Fibroblast of upper back skin (primary cell): ENCODE measurements around the gene GPN2.
"Not testable (repeated sequence)": the region's sequence is repeated elsewhere in the genome, so short reads cannot be mapped to it uniquely, and the experiment has no call there.

Source experiments
- DNase-seq: peaks from one replicate; pipeline ENCODE4 v3.0.0-alpha.2; 2013

GPN2 gene

DNA sequence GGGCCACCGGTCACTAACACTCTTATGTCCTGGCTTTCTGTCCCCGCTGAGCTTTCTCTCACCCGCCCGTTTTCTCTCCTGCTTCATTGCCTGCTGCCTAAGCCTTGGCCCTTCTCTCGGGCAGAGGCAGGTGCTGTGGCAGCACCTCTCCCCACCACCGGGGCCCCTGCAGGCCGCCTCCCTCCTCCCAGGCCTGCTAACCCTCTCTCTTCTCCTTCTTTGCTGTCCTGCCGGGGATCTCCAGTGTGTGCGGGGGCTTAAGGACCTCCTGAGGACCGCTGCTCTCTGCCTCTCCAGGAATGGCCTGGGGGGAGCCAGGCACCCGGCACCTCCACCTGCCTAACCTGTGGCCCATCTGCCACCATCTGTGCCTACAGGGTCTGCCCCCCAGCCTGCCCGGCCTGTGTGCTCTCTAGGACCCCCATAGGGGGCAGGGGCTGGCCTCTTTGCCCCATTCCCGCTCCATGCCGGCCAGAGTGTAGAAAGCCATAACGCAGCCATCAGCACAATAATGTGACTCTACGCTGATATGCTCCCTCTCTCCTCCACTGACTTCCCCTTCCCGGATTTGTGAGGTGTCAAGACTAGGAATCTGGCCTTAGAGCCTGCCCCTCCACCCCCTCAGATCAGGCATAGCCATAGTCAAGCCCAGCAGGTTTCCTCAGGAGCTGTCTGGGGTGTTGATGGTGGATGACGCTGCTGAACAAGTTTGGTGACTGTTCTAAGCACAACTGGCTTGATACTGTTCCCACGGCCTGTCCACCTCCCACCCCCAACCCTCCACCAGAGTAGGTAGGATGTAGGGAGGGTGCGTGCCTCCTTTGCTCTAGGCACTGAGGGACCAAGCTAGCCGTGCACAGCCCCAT, 33.2 kb downstream of the GPN2 start:
- no peak for DNase-seq

DNA sequence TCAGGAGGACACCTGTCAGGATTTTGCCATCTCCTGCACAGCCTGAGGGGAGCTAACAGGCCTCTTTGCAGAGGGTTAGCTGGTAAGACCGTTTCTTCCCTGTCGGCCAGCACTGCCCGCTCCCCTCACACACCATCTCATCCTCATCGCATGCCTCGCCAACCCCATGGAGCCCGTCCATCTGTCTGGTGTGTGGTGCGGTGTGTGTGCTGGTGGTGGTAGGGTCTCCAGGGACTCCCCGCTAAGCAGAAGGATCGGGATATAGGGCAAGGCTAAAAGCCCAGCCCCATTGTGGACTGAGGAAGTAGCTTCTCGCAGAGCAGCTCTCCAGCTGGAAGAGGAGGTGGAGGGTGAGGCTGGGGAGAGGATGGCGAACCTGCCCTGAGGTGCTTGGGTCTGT, 33.9 kb downstream of the GPN2 start:
- DNase-seq = no peak

DNA sequence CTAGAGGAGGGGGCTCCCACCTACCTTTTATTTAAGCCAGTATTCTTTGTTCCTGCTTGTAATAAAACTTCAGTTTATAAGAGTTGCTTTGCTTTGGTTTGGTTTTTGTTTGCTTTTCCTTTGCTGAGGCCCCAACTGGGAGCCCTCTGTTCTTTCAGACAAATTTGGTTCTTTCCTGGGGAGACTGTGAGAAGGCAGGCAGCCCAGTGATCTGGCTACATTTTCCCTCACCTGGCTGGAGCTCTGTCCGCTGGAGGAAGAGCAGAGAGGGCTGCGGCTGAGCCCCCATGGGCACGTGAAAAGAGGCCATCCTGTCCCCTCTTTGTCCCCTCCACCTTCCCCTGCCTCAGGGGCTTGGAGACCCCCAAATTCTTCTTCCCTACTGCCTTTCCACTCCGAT, 34.4 kb downstream of the GPN2 start:
- DNase-seq = no peak

DNA sequence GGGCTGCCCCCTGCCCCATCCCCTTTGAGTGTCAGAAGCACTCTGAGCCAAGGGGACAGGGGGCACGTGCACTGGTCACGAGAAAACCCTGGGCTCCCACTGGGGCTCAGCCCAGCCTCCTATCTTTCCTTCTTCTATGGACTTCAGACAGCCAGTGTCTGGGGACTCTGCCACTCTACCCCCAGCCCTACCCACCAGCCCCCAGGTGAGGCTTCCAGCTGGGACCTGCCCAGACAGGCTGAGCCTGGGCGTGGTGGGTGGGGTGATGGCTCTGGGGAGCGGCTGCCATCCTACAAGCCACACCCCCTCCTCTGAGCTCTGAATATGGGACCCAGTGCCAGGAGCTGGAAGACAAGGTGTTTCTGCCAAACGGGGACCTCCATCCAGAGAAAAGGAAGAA, 35.2 kb downstream of the GPN2 start:
- DNase-seq = no peak

DNA sequence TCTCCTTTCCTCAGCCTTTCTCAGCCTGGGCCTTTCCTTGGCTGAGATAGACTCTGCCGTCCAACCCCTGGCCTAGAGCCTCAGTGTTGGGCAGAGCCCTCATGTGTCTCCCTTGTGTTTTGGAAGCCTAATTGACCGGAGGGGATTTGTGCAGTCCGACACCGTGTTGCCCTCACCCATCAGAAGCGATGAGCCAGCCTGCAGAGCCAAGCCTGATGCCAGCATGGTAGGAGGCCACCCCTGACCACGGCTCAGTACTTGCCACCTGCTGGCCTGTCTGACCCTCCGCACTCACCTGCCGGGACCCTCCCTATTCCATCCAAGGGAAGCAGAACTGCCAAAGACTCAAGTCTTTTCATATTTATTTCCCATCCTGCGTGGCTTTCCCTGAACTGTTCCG, 36.5 kb downstream of the GPN2 start:
- DNase-seq = no peak

DNA sequence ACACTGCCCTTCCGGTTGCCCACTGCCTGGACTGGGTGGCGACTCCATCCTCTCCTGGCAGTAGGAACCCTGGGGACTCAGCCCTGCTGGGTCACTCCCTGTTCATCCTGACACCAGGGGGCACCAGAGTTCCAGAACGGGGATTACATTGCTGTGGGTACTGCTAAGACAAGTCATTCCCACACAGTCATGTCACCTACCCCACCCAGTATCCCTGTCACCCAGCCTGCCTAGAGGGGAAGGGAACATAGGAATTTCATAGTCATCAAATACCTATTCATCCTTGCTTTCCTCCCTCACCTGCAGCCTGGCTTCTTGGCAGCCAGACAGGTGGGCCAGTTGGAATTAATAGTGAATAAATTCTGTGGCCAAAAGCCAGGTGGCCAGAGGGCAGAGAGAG, 36.9 kb downstream of the GPN2 start:
- peak; percentile 71 for DNase-seq

DNA sequence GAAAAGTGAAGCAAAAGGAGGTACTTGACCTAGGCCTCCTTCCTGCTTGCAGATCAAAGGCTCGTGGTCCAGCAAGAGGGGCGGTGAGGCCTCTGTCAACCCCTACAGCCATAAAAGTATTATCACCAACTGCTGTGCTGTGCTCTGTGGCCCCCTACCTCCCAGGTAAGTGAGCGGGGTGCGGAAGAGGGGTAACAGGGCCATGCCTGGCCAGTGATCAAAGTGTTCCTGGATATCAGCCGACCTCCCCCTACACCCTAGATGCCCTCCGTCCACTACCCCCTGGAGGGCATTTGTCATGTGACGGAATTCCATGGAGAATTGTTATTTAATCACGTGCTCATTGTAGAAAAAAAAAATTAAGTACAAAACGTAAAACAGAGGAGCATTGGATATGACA, 37.4 kb downstream of the GPN2 start:
- no peak for DNase-seq

DNA sequence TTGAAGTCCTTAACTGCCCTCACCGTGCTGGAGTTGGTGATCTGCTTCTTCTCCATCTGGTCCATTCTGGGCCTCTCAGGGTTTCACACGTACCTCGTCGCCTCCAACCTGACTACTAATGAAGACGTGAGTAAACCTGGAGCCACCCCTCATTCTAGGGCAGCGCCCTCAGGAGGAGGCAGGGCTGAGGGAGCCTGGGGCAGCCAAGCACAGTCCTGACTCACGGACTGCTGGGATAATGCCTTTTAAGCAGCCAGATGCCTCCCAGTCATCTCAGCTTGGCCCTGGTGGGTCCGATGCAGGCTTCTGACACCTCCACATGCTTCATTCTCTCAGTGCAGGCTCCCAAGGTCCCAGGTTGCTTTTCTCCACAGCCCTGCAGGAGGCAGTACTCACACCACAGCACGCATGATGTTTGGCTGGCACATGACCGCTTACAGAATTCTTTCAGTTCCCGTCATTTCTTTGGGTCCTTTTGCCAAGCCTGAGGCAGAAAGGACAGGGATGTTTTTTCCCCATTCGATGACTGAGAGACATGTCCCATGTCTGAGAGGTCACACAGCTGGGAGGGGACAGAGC, 38.9 kb downstream of the GPN2 start:
- no peak for DNase-seq

DNA sequence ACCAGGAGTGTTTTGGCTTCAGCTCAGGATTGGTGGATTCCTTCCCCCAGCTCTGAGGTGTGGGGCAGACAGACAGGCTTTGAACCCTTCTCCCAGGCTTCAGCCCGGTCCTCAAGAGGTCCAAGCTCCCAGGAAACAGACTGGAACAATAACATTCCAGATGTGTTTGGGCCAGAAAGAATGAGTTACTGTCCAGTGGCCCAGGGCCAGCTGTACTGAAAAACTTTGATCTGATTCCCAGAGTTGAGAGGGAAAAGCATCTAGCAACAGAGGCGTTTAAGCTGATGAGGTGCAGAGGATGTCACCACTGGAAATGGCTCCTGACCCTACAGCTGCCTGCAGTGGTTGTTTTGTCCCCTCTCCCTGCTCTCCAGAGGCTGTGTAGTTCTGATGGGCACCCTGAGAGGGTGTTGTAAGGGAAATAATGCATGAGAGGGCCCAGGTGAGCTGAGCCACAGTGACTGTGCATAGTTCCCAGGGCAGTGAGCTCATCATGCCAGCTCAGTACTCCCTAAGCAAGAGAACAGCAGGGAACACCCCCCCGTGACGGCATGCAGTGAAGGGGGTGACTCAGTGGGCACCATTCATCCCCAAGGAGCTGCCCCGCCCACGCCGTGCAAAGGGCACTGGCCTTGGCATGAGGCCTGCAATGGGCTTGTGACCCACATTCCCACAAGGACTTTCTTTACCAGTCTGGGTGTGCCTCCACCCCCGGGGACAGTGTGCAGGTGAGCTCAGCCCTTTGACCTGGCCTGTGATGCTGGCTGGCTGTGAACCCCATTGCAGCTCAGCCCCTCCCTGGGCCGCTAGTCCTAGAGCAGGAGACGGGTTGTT, 40.9 kb downstream of the GPN2 start:
- peak; percentile 47 for DNase-seq

DNA sequence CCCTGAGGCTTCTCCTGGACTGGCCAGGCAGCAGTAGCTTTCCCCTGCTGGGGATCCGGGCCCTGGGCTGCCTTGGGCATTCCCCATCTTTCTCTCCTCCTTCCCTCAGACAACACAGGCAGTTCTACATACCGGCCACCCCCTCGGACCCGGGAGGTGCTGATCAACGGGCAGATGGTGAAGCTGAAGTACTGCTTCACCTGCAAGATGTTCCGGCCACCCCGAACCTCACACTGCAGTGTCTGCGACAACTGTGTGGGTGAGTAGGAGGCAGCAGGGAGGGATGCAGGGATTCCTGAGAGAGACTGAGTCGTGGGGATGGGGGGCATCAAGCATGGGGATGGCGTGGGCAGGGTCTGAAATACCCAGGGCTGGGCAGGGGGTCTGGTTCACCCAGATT, 41.6 kb downstream of the GPN2 start:
- DNase-seq = no peak

DNA sequence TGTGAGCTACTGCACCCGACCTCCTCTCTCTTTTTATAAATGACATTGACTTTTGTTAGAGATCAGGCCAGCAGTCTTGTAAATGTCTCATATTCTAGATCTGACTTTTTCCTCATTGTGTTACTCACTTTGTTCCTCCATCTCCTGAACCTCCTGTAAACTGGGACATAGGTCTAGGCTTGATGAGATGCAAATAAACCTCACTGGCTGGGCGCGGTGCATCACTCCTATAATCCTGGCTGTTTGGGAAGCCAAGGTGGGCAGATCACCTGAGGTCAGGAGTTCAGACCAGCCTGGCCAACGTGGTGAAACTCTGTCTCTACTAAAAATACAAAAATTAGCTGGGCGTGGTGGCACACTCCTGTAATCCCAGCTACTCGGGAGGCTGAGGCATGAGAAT, 42.3 kb downstream of the GPN2 start:
- not testable (repeated sequence) for DNase-seq

DNA sequence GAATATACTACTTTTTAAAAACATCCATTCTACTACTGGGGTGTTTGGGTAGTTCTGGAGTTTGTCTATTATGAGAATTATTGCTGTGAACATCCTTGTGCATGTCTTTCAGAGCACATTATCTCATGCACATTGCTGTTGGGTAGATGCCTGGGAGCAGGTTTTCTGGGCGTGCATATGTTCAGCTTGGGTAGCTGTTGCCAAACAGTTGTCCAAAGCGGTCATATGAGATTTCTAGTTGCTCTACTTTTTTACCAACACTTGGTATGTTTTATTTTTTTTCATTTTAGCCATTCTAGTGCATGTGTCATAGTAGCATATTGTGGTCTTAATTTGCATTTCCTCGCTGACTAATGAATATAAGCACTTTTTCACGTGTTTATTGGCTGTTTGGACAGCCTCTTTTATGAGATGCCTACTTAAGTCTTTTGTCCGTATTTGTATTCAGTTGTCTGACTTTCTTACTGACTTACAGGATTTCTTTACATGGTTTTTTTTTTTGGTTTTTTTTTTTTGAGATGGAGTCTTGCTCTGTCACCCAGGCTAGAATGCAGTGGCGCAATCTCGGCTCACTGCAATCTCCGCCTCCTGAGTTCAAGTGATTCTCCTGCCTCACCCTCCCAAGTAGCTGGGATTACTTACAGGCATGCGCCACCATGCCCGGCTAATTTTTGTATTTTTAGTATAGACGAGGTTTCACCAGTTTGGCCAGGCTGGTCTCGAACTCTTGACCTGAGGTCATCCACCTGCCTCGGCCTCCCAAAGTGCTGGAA, 45.5 kb downstream of the GPN2 start:
- no peak for DNase-seq

DNA sequence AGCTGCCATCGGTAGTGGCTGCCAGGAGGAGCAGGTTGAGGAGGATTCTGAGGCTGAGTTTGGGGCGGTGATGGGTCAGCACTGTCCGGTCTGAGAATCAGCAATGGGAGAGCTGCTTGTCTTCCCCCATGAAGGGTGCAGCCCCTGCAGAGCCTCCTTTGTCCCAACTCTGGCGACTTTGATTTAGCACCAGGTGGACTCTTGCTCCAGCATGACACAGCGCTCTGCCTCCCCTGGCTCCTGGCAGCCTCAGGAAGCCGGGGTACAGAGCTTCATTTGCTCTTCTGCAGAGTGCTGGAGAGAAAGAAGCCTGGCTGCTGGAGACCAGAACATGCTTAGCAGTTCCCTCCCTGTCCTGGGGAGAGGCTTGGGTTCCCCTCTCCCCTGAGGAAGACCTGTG, 50.3 kb downstream of the GPN2 start:
- DNase-seq = no peak

DNA sequence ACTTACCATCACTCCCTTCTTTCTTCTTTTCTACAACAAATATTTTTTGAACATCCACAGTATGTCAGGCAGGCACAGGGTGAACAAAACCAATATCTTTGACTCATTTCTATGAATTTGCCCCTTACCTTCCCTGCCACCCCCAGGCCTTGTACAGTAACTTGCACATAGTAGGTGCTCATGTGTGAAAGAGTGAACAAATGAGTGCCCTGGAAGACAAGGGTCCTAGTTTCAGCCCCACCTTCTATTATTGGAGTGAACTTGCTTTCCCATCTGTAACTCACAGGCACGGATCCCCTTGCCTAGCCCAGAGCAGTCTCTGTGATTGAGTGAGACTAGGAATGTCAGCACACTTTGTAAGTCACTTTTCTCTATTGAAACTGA, 50.8 kb downstream of the GPN2 start:
- DNase-seq = no peak

DNA sequence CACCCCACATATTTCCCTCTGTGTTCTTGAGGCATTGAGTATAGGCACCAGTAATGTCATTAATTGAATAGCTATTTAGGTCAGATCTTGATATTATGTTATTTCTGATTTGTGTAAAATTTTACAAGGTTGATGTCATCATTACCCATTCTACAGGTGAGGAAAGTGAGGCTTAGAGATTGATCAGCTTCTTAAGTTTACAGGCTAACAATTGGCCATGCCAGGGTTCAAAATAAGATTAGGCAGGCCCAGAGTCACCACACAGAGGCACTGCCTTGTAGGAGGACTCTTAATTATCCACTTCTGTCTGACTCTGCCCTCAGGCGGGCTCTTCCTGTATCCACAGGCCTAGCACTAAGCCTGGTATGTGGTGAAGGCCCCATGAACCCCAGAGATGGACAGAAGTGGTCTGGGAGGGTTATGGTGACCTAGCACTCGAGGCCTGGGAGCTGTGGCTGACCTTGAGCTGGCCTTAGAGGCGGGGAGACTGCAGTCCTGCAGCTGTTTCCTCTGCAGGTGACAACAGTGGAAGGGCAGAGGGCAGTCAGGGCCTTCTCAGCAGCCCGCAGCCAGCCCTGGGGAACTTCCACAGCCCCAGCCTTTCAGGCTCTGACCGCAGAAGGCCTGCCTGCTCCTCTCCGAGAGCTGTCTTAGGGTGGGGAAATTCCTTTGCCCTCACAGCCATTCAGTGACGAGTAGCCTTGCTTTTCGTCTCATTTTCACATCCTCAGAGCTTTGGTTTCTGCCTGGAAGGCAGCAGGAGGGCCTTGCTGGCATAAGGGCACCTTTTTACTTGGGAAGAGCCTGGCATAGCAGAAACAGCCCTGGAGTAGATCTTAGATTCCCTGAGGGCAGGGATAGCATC, 51.4 kb downstream of the GPN2 start:
- no peak for DNase-seq

DNA sequence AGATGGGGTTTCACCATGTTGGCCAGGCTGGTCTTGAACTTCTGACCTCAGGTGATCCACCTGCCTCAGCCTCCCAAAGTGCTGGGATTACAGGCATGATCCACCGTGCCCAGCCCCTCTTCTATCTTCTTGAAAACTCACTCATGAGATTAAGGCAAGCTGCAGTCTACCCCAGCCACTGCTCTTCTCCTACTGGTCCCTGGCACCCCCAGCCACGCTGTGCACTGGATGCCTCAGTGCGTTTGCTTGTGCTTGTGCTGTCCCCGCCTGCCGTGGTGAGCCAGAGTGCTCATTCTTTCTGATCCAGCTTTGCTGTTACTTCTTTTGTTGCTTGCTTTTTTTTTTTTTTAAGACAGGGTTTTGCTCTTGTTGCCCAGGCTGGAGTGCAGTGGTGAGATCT, 52.4 kb downstream of the GPN2 start:
- not testable (repeated sequence) for DNase-seq

DNA sequence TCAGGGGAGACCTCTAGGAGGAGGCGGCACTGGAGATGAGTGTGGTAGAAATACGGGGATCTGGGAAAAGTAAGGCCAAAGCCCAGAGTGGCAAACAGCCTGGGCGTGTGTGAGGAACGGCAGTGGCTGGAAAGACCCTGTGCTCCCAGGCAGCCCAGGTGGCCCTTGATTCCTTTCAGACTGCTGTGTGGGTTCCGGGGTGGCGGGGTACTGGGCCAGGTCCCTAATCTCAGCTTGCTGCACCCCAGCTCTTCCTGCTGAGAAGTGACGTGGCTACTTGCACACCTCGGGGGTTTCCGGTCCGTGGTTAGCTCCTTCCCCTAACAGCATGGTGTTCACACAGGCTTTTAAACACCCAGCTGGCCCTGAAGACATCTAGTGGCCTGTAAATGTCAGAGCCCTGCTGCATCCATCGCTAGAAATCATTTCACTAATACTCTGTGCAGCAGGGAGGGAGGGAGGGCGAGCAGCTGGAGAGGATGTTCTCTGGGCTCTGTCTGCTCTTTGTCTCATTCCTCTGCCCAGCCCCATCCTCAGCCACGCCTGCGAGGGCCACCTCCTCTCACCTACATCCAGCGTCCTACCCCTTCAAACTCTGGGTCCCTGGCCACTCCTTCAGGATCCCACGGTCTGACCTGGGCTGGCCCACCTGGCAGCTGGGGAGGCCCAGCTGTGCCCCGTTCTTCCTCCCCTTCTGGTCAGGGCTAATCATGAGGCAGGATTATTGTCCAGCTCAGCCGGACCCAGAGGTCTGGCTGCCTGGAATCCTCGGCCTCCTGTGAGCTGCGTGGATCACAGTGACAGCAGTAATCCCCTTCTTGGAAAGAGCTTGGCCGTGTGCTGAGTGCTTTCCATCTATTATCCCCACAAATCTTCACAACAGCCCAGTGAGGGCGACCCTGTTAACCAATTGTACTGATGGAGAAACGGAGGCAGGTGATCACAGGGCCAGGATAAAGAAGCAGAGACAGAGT, 56.4 kb downstream of the GPN2 start:
- no peak for DNase-seq

DNA sequence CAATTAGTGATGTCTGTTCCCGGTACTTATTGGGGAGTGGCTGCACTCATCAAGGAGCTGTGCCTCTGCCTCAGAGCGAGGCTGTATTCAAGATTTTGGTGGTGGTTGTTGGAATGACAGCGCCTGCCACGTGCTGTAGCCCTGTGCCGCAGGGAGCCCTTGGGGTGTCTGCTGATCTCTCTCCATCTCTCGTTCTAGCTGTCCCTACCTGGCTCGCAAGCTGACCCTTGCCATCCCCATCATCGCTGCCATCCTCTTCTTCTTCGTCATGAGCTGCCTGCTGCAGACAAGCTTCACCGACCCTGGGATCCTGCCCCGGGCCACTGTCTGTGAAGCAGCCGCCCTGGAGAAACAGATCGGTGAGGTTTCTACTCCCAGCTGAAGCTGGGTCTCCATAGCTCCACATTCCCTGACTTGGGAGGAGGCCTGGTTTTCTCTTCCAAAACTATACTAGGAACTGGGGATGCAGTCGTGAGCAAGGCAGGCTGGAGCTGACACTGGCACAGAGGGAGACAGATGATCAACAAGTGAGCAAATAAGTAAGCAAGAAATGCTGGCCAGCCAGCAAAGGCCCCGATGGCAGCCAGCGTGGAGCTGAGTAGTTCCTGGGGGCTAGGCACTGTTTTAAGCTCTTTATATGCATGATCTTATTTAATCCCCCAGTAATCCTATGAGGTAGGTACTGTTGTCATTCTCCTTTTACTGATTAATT, 57.7 kb downstream of the GPN2 start:
- DNase-seq = no peak

DNA sequence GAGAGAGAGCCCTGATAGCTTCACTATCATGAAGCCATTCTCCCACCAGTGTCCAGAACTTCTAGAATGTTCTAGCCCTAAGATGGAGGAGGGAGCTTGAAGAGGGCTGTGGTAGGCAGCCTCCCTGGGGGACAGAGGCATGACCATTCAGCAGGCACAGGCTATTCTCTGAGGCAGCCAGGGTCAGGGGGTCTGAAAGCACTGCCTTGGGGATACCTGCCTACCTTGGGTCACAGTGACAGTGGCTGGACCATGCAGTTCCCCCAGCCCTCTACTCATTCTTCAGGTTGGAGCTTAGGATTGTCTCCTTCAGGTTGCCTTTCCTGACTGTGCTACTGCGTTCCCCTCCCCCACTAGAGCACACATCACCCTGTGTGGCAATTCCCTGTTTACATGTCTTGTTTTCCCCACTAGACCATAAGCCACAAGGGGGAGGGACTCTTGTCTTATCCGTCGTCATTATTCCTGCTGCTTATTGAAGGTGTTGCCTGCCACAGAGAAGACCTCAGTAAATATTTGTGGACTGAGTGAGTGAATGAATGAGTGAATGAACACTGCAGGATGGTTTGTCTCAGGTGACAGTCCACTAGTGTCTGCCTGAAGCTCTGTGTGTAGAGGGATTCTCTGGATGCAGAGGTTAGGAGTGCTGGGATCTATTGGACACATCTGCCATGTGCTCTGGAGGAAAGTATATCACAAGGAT, 58.4 kb downstream of the GPN2 start:
- DNase-seq = no peak

DNA sequence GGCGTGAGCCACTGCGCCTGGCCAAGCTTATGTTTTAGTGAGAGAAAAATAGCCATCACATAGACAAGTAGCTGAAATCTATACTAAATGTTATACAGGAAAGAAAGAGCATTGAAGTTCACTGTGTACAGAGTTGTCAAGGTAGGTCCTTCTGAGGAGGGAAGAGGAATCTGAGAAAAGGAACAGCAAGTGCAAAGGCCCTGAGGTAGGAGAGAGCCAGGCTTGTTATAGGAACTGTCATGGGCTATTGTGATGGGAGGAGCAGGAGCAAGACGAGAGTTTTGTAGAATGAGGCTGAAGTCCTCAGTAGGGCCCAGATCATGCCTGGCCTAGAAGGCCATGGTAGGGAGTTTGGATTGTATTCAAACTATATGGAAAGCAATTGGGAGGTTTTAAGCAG, 59.0 kb downstream of the GPN2 start:
- DNase-seq = no peak
